Transverse colon (tissue), 4 donors: ENCODE data around the gene B4GALNT3. TPM values are rescaled to one million over a fixed set of nuclear protein-coding genes. Genes with fewer than 3 reads are reported as not detected.
A peak's percentile ranks its signal among the peaks of the same experiment; 100 is the strongest.

Source experiments
- DNase-seq: peaks from one replicate; pipeline ENCODE4 v3.0.0-alpha.2; 2019
- H3K27ac ChIP-seq, 4 donors: fragments of 200-600 bp; sonication (generic); 2 replicates each; pipeline ENCODE4 v1.5.1; 2016 to 2018; ENCODE audit warnings: inconsistent platforms in 4 of 4
- H3K27me3 ChIP-seq: fragments of 200-600 bp; sonication (generic); 2 replicates; pipeline ENCODE4 v1.5.1; 2017; ENCODE audit warnings: inconsistent platforms
- H3K36me3 ChIP-seq, 4 donors: fragments of 200-600 bp; sonication (generic); 2 replicates each; pipeline ENCODE4 v1.5.1; 2017 to 2019; ENCODE audit warnings: inconsistent platforms in 4 of 4
- H3K4me1 ChIP-seq, 4 donors: fragments of 200-600 bp; sonication (generic); 2 replicates each; pipeline ENCODE4 v1.5.1; 2017 to 2020; ENCODE audit warnings: inconsistent platforms in 4 of 4
- H3K4me3 ChIP-seq, 4 donors: fragments of 200-600 bp; sonication (generic); 1 replicate in 1 of 4; 2 replicates in 3 of 4; pipeline versions ENCODE4 v1.5.1 to v1.6.1; 2017 to 2019; ENCODE audit warnings: inconsistent platforms in 4 of 4
- H3K9me3 ChIP-seq, 2 donors: fragments of 200-600 bp; sonication (generic); 2 replicates each; pipeline ENCODE4 v1.5.1; 2017 to 2019; ENCODE audit warnings: inconsistent platforms in 2 of 2
- CTCF ChIP-seq, 5 experiments: fragments of 200-600 bp in 3 of 5; fragments of 450-650 bp in 2 of 5; sonication (generic) in 3 of 5; IDR thresholded peaks; 1 replicate in 2 of 5; 2 replicates in 3 of 5; pipeline ENCODE4 v1.5.1; 2016 to 2017; ENCODE audit warnings: antibody characterized with exemption in 5 of 5, inconsistent platforms in 3 of 5, mild to moderate bottlenecking in 2 of 5, moderate library complexity in 1 of 5
- EP300 ChIP-seq: sonication (generic); formaldehyde crosslinking; IDR thresholded peaks from one replicate; pipeline ENCODE4 v1.6.1; 2017; ENCODE audit warnings: antibody characterized with exemption, low read depth
- POLR2A ChIP-seq: fragments of 450-650 bp; IDR thresholded peaks from one replicate; pipeline ENCODE4 v1.6.1; 2016; ENCODE audit warnings: antibody characterized with exemption, mild to moderate bottlenecking, moderate library complexity
- POLR2AphosphoS5 ChIP-seq, 3 donors: sonication (generic); formaldehyde crosslinking; IDR thresholded peaks; one replicate each; pipeline ENCODE4 v1.6.1; 2016; ENCODE audit warnings: antibody characterized with exemption in 3 of 3
- WGBS, 2 donors: methylation state at CpG; one replicate each; pipeline ENCODE4 v1.1.5; 2018; ENCODE audit warnings: low coverage in 1 of 2; 5-methylcytosine and 5-hydroxymethylcytosine counted together
- in situ Hi-C, 4 donors: fragments of 200-750 bp; cut with MboI; loops; one replicate each; pipeline versions ENCODE4 v1.15.0 to v1.15.1; 2017; ENCODE audit warnings: low sequenced_read_pairs in 3 of 4, low pct_ligation_motif_present in 1 of 4, low pct_unique_long_range_greater_than_20kb in 1 of 4
- intact Hi-C: fragments of 100-400 bp; cut with DNase I; formaldehyde crosslinking; loops from one replicate; pipeline ENCODE4 v1.15.1; 2023; ENCODE audit warnings: low total_unique reads
- total RNA-seq, 4 donors: library from RNA; depleted of rRNA; stranded (reverse); fragments of >200 nt; gene quantifications; one replicate each; pipeline ENCODE4 v1.1.0, GENCODE V29; 2016

The B4GALNT3 gene
- total RNA-seq, 4 donors from 2014 or later: 49.8 to 166 (median 93.4) TPM

- DNase-seq: peak; percentile 56
- Histone ChIP-seq H3K27ac (no peak overlapping the region), H3K27me3 (peaks cover 17% of the 10 kb centered on the region), H3K9me3 (no peaks in the 10 kb centered on the region), H3K4me3 (no peak overlapping the region), H3K36me3 (no peaks in the 10 kb centered on the region), H3K4me1 (peaks cover 0 to 17% (median 9%) of the 10 kb centered on the region in 4 donors)
- TF ChIP-seq POLR2AphosphoS5 (IDR thresholded peaks at IDR 0.05) (no peak), CTCF (IDR thresholded peaks at IDR 0.05) (peak in 2 of 5 experiments; percentile 49 to 59)
- in situ Hi-C loops (loop anchor here in 1 of 4 donors (5.0 kb wide), 1 partner anchor 100 kb away; no protein-coding TSS in a partner anchor), intact Hi-C loops (no loop called here)
- WGBS, 2 donors: 73 to 96% methylated on average over 4 to 15 of the region's 25 CpGs
Measured at GRCh38 chr12:452667-453210, 7.0 kb upstream of the B4GALNT3 start.

- no peak for TF ChIP-seq EP300
- no peak for TF ChIP-seq POLR2AphosphoS5 (IDR thresholded peaks at IDR 0.05)
- no peak for TF ChIP-seq CTCF (IDR thresholded peaks at IDR 0.05)
- no peak for TF ChIP-seq POLR2A
- in situ Hi-C loops (loop anchor here in 2 of 4 donors (5.0 kb wide), 2 partner anchors 87 to 97 kb away; no protein-coding TSS in a partner anchor), intact Hi-C loops (no loop called here)
- Histone ChIP-seq H3K27ac (no peak overlapping the region), H3K9me3 (no peaks in the 10 kb centered on the region), H3K27me3 (peaks cover 38% of the 10 kb centered on the region), H3K4me3 (no peak overlapping the region), H3K4me1 (peaks cover 0 to 24% (median 16%) of the 10 kb centered on the region in 4 donors), H3K36me3 (no peaks in the 10 kb centered on the region)
- no peak for DNase-seq
- 50 to 65% methylated on average over 1 of the region's 1 CpG for WGBS, 2 donors
Measured at GRCh38 chr12:454833-455232, 4.9 kb upstream of the B4GALNT3 start.

GRCh38 chr12:455821-456220, 3.9 kb upstream of the B4GALNT3 start:
- intact Hi-C loops: no loop called here
- no peak overlapping the region for H3K27ac ChIP-seq
- TF ChIP-seq CTCF (IDR thresholded peaks at IDR 0.05) (no peak), POLR2A (no peak), EP300 (no peak), POLR2AphosphoS5 (IDR thresholded peaks at IDR 0.05) (no peak)
- H3K36me3 ChIP-seq: no peaks in the 10 kb centered on the region
- no peak overlapping the region for H3K4me3 ChIP-seq
- H3K4me1 ChIP-seq: peaks cover 0 to 19% (median 16%) of the 10 kb centered on the region in 4 donors
- H3K9me3 ChIP-seq: no peaks in the 10 kb centered on the region
- peaks cover 42% of the 10 kb centered on the region for H3K27me3 ChIP-seq
- in situ Hi-C loops: loop anchor here in 1 of 4 donors (5.0 kb wide), 1 partner anchor 86 kb away; no protein-coding TSS in a partner anchor
- WGBS, 2 donors: 73 to 79% methylated on average over 2 of the region's 2 CpGs
- DNase-seq: no peak

- Histone ChIP-seq H3K27me3 (peaks cover 42% of the 10 kb centered on the region), H3K4me1 (peaks cover 0 to 26% (median 14%) of the 10 kb centered on the region in 4 donors), H3K36me3 (no peaks in the 10 kb centered on the region), H3K9me3 (no peaks in the 10 kb centered on the region), H3K4me3 (no peak overlapping the region), H3K27ac (no peak overlapping the region)
- in situ Hi-C loops: loop anchor here in 1 of 4 donors (5.0 kb wide), 1 partner anchor 85 kb away; no protein-coding TSS in a partner anchor
- DNase-seq: no peak
- WGBS, 2 donors: 76 to 80% methylated on average over 1 to 4 of the region's 4 CpGs
- intact Hi-C loops: no loop called here
- TF ChIP-seq POLR2AphosphoS5 (IDR thresholded peaks at IDR 0.05) (no peak), EP300 (no peak), CTCF (IDR thresholded peaks at IDR 0.05) (no peak)
Measured at GRCh38 chr12:457676-458075, 2.1 kb upstream of the B4GALNT3 start.
